Tibial artery (tissue), 4 donors: ENCODE data around the gene GLIPR2.
A peak's percentile ranks its signal among the peaks of the same experiment; 100 is the strongest.
"Not testable (repeated sequence)": the region's sequence is repeated elsewhere in the genome, so short reads cannot be mapped to it uniquely, and the experiment has no call there.

Experiments
- DNase-seq, 2 donors: peaks; one replicate each; pipeline ENCODE4 v3.0.0-alpha.2; 2019
- H3K27ac ChIP-seq, 2 donors: fragments of 200-600 bp; sonication (generic) in 1 of 2; 1 replicate in 1 of 2; 2 replicates in 1 of 2; pipeline ENCODE4 v1.5.1; 2018 to 2019; ENCODE audit warnings: mild to moderate bottlenecking in 1 of 2
- H3K27me3 ChIP-seq, 2 donors: fragments of 200-600 bp; sonication (generic) in 1 of 2; one replicate each; pipeline versions ENCODE4 v1.5.1 to v1.6.0; 2016 to 2019
- H3K36me3 ChIP-seq, 3 donors: fragments of 200-600 bp; sonication (generic) in 2 of 3; one replicate each; pipeline ENCODE4 v1.5.1; 2016 to 2019; ENCODE audit warnings: mild to moderate bottlenecking in 2 of 3
- H3K4me1 ChIP-seq, 4 donors: fragments of 200-600 bp; sonication (generic) in 2 of 4; 1 replicate in 3 of 4; 2 replicates in 1 of 4; pipeline ENCODE4 v1.5.1; 2016 to 2019
- H3K4me3 ChIP-seq, 2 donors: fragments of 200-600 bp; sonication (generic) in 1 of 2; 1 replicate in 1 of 2; 2 replicates in 1 of 2; pipeline ENCODE4 v1.5.1; 2018 to 2019; ENCODE audit warnings: mild to moderate bottlenecking in 2 of 2
- H3K9me3 ChIP-seq, 3 donors: fragments of 200-600 bp; sonication (generic) in 1 of 3; one replicate each; pipeline ENCODE4 v1.5.1; 2016 to 2019
- intact Hi-C: fragments of 100-400 bp; cut with DNase I; formaldehyde crosslinking; loops from one replicate; pipeline ENCODE4 v1.15.0; 2023; ENCODE audit warnings: low total_unique reads
- TF ChIP-seq, protein P1 (sequence below), 2 experiments: fragments of 200-600 bp in 1 of 2; fragments of 450-650 bp in 1 of 2; IDR thresholded peaks; one replicate each; pipeline ENCODE4 v1.5.1; 2017 to 2019; ENCODE audit warnings: antibody characterized with exemption in 2 of 2, mild to moderate bottlenecking in 1 of 2, moderate library complexity in 1 of 2

The GLIPR2 gene

DNA sequence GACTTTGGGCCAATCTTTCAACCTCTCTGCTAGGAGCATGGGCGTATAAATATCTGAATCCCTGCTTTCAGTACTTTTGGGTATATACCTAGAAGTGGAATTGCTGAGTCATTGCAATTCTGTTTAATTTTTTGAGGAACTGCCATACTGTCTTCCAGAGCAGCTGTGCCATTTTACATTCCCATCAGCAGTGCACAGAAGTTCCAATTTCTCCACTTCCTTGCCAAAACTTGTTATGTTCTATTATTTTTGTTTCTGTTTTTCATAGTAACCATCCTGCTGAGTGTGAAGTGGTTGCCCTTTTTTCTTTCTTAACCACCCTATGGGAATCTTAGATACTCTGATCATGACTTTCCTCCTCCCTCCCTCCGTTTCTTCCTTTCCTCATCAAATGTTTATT lies 21.6 kb downstream of the GLIPR2 start:
- no peak overlapping the region for H3K4me3 ChIP-seq
- intact Hi-C loops: no loop called here
- H3K9me3 ChIP-seq: no peaks in the 10 kb centered on the region
- peak overlapping the region; percentile 63 to 77 for H3K27ac ChIP-seq
- no peaks in the 10 kb centered on the region for H3K27me3 ChIP-seq
- H3K4me1 ChIP-seq: peaks cover 3 to 57% (median 27%) of the 10 kb centered on the region in 4 donors
- DNase-seq: no peak
- TF ChIP-seq, protein P1, sequence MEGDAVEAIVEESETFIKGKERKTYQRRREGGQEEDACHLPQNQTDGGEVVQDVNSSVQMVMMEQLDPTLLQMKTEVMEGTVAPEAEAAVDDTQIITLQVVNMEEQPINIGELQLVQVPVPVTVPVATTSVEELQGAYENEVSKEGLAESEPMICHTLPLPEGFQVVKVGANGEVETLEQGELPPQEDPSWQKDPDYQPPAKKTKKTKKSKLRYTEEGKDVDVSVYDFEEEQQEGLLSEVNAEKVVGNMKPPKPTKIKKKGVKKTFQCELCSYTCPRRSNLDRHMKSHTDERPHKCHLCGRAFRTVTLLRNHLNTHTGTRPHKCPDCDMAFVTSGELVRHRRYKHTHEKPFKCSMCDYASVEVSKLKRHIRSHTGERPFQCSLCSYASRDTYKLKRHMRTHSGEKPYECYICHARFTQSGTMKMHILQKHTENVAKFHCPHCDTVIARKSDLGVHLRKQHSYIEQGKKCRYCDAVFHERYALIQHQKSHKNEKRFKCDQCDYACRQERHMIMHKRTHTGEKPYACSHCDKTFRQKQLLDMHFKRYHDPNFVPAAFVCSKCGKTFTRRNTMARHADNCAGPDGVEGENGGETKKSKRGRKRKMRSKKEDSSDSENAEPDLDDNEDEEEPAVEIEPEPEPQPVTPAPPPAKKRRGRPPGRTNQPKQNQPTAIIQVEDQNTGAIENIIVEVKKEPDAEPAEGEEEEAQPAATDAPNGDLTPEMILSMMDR (IDR thresholded peaks at IDR 0.05): no peak
- H3K36me3 ChIP-seq: peaks cover 0 to 4% (median 4%) of the 10 kb centered on the region in 3 donors

DNA sequence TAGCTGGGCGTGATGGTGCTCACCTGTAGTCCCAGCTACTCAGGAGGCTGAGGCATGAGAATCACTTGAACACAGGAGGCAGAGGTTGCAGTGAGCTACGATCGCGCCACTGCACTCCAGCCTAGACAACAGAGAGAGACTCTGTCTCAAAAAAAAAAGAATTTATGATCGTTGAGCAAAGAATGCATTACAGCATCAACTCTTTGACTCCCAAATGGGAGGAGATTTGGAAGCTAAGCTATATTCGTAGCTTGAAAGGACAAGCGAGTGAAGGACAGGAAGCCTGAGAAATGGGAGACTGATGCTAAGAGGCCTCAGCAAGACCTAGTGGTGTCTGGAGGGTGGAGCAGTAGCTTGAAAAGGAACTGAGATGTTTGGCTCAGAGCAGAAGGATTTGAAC lies 22.4 kb downstream of the GLIPR2 start:
- Histone ChIP-seq H3K9me3 (no peaks in the 10 kb centered on the region), H3K4me3 (no peak overlapping the region), H3K27ac (peak overlapping the region; percentile 63 to 77), H3K4me1 (peaks cover 4 to 61% (median 34%) of the 10 kb centered on the region in 4 donors), H3K27me3 (no peaks in the 10 kb centered on the region), H3K36me3 (peaks cover 0 to 4% (median 4%) of the 10 kb centered on the region in 3 donors)
- no peak for DNase-seq
- intact Hi-C loops: no loop called here
- TF ChIP-seq, protein P1 (IDR thresholded peaks at IDR 0.05): no peak

DNA sequence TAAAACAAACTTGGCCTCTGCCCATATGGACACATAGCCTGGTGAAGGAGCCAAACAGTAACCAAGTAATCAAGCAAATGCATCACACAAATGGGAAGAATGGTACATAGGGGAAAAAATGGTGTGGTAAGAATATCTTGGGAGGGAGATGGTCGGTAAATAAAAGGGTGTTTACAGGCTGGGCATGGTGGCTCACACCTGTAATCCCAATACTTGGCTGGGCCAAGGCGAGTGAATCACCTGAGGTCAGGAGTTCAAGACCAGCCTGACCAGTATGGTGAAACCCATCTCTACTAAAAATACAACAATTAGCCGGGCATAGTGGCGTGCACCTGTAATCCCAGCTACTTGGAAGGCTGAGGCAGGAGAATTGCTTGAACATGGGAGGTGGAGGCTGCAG lies 23.0 kb downstream of the GLIPR2 start:
- Histone ChIP-seq H3K27ac (peak overlapping the region; percentile 63 to 77), H3K4me1 (peaks cover 4 to 61% (median 38%) of the 10 kb centered on the region in 4 donors)
- DNase-seq, H3K27me3 ChIP-seq, H3K4me3 ChIP-seq, H3K36me3 ChIP-seq, intact Hi-C loops, H3K9me3 ChIP-seq: not testable (repeated sequence)

DNA sequence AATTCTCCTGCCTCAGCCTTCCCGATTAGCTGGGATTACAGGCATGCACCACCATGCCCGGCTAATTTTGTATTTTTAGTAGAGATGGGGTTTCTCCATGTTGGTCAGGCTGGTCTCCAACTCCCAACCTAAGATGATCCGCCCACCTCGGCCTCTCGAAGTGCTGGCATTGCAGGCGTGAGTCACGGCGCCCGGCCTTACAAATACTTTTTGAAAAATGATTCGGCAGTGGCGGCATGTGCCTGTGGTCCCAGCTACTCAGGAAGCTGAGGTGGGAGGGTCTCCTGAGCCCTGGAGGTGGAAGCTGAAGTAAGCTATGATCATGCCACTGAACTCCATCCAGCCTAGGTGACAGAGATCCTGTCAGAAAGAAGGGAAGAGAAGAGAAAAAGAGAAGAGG lies 23.6 kb downstream of the GLIPR2 start:
- intact Hi-C loops: loop anchor here (10.0 kb wide), 1 partner anchor 125 kb away; the partner anchor contains the start of gene RECK
- Histone ChIP-seq H3K27ac (peak overlapping the region in 1 of 2 donors; percentile 77), H3K4me1 (peaks cover 4 to 57% (median 38%) of the 10 kb centered on the region in 4 donors)
- DNase-seq, H3K36me3 ChIP-seq, H3K27me3 ChIP-seq, H3K4me3 ChIP-seq, H3K9me3 ChIP-seq: not testable (repeated sequence)

DNA sequence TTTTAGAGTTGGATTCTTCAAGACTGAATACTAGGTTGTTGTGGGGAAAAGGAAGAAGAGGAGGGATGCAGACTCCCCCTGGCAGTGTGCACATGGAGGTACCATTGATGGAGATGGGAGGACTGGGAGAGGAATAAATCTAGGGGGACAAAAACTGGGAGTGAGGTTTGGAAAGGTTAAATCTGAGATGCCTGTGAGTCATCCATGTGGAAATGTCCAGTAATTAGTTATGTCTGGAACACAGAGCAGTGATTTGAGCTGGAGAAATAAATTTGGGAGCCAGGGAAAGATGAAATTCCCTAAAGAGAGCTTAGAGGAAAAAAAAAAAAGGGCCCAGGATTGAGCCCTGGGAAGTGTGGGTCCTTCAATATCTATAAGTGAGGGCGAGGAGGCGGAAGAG lies 24.7 kb downstream of the GLIPR2 start:
- Histone ChIP-seq H3K27ac (peak overlapping the region; percentile 53 to 77), H3K9me3 (no peaks in the 10 kb centered on the region), H3K27me3 (no peaks in the 10 kb centered on the region), H3K36me3 (peaks cover 0 to 4% (median 4%) of the 10 kb centered on the region in 3 donors), H3K4me1 (peaks cover 4 to 66% (median 46%) of the 10 kb centered on the region in 4 donors), H3K4me3 (no peak overlapping the region)
- DNase-seq: peak in 1 of 2 donors; percentile 23
- TF ChIP-seq, protein P1 (IDR thresholded peaks at IDR 0.05): no peak
- intact Hi-C loops: loop anchor here (10.0 kb wide), 1 partner anchor 126 kb away; the partner anchor contains the start of gene RECK

DNA sequence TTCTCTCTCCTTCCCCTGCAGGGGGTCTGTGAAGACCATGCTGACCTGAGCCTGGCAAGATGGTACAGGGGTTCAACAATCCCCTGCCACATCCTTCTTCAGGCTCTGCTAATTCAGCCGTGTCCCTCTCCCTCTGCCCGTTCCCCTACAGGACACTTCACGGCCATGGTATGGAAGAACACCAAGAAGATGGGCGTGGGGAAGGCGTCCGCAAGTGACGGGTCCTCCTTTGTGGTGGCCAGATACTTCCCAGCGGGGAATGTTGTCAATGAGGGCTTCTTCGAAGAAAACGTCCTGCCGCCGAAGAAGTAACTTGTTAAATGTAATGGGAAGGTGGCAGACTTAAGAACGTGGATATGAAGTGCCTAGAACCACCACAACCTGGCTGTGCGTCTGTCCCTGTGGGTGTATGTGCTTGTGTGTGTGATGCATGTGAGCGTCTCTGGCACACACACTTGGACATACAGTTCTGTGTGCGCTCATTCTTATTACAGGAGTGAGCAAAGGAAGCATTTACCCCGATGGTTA lies 25.7 kb downstream of the GLIPR2 start:
- Histone ChIP-seq H3K9me3 (no peaks in the 10 kb centered on the region), H3K27ac (peak overlapping the region; percentile 53 to 77), H3K36me3 (no peaks in the 10 kb centered on the region), H3K4me1 (peaks cover 4 to 74% (median 52%) of the 10 kb centered on the region in 4 donors), H3K4me3 (no peak overlapping the region), H3K27me3 (no peaks in the 10 kb centered on the region)
- TF ChIP-seq, protein P1 (IDR thresholded peaks at IDR 0.05): no peak
- peak in 1 of 2 donors; percentile 59 for DNase-seq
- intact Hi-C loops: loop anchor here (10.0 kb wide), 1 partner anchor 127 kb away; the partner anchor contains the start of gene RECK
